H1 (cell line): ENCODE results near the gene IFNW1. TPM values are rescaled to one million over a fixed set of nuclear protein-coding genes. Genes with fewer than 3 reads are reported as not detected.

Experiments
- CTCF ChIA-PET: fragments of 300-600 bp; sonication (Branson Sonifier 250); formaldehyde crosslinking; loops from one replicate; lab custom pipeline; 2021; ENCODE audit not compliant: partially characterized antibody; lab: Charles Lee
- POLR2A ChIA-PET: fragments of 300-600 bp; sonication (Branson Sonifier 250); formaldehyde crosslinking; loops from one replicate; lab custom pipeline; 2021; ENCODE audit warnings: inconsistent platforms; ENCODE audit not compliant: partially characterized antibody; lab: Charles Lee
- DNase-seq, 2 experiments: peaks; one replicate each; pipeline versions ENCODE4 v3.0.0 to v3.0.0-alpha.2; 2010 to 2022; ENCODE audit warnings: low spot score in 2 of 2, low read depth in 1 of 2, mixed read lengths in 1 of 2
- FAIRE-seq: peaks from 2 replicates; lab custom pipeline; 2011; peaks lifted over from hg19 to GRCh38; lab: Jason Lieb, UNC
- H2AFZ ChIP-seq: 2 replicates; pipeline ENCODE4 v1.8.1; 2012; ENCODE audit warnings: low read length, inconsistent platforms
- H2AK5ac ChIP-seq: 2 replicates; pipeline ENCODE4 v1.6.1; 2013; ENCODE audit warnings: low read depth, low read length
- H2BK120ac ChIP-seq: replicated peaks from 2 replicates; pipeline ENCODE3; 2013; ENCODE audit warnings: low read depth, low read length, inconsistent platforms
- H2BK12ac ChIP-seq: 2 replicates; pipeline ENCODE4 v1.6.1; 2013; ENCODE audit warnings: low read depth, low read length
- H2BK15ac ChIP-seq: 2 replicates; pipeline ENCODE4 v1.6.1; 2013; ENCODE audit warnings: low read length
- H2BK20ac ChIP-seq: 2 replicates; pipeline ENCODE4 v1.6.1; 2013; ENCODE audit warnings: low read length
- H2BK5ac ChIP-seq: 2 replicates; pipeline ENCODE4 v1.6.1; 2013; ENCODE audit warnings: low read depth, low read length
- H3K14ac ChIP-seq: 2 replicates; pipeline ENCODE4 v1.6.1; 2013; ENCODE audit warnings: inconsistent platforms; ENCODE audit not compliant: insufficient read length
- H3K18ac ChIP-seq: 2 replicates; pipeline ENCODE4 v1.6.1; 2013; ENCODE audit warnings: low read length; ENCODE audit errors: extremely low read depth
- H3K23ac ChIP-seq: 2 replicates; pipeline ENCODE4 v1.6.1; 2013; ENCODE audit warnings: inconsistent platforms; ENCODE audit not compliant: insufficient read length
- H3K23me2 ChIP-seq: 2 replicates; pipeline ENCODE4 v1.6.1; 2013; ENCODE audit warnings: low read depth, low read length
- H3K27ac ChIP-seq: 2 replicates; pipeline ENCODE4 v1.6.1; 2011; ENCODE audit warnings: low read depth, low read length, inconsistent platforms
- H3K27me3 ChIP-seq, 4 experiments: replicated peaks in 1 of 4; 1 replicate in 1 of 4; 2 replicates in 3 of 4; pipeline versions ENCODE4 v1.6.1 to v1.8.1; 2011 to 2013; ENCODE audit warnings: low read length in 3 of 4, mild to moderate bottlenecking in 3 of 4, inconsistent platforms in 2 of 4, mixed read lengths in 2 of 4, moderate library complexity in 1 of 4; ENCODE audit not compliant: control insufficient read depth in 3 of 4, insufficient read depth in 3 of 4; ENCODE audit errors: extremely low read depth in 1 of 4
- H3K36me3 ChIP-seq, 4 experiments: 2 replicates each; pipeline versions ENCODE4 v1.6.1 to v1.8.1; 2011 to 2013; ENCODE audit warnings: mild to moderate bottlenecking in 4 of 4, low read length in 3 of 4, moderate library complexity in 2 of 4, control low read depth in 1 of 4, inconsistent platforms in 1 of 4; ENCODE audit not compliant: insufficient read depth in 4 of 4, control insufficient read depth in 2 of 4
- H3K4ac ChIP-seq: replicated peaks from 2 replicates; pipeline ENCODE3; 2013; ENCODE audit warnings: low read length, low read depth, mixed read lengths, inconsistent platforms; ENCODE audit not compliant: insufficient read length
- H3K4me1 ChIP-seq, 4 experiments: replicated peaks in 1 of 4; 1 replicate in 1 of 4; 2 replicates in 3 of 4; pipeline versions ENCODE4 v1.6.1 to v1.8.1; 2011 to 2013; ENCODE audit warnings: low read length in 3 of 4, inconsistent platforms in 2 of 4, mixed read lengths in 1 of 4; ENCODE audit not compliant: insufficient read depth in 4 of 4, control insufficient read depth in 3 of 4
- H3K4me2 ChIP-seq, 2 experiments: 2 replicates each; pipeline versions ENCODE4 v1.6.1 to v1.8.1; 2011 to 2013; ENCODE audit warnings: low read depth in 2 of 2, low read length in 2 of 2, control low read depth in 1 of 2, inconsistent platforms in 1 of 2, mild to moderate bottlenecking in 1 of 2; ENCODE audit not compliant: insufficient read depth in 1 of 2
- H3K4me3 ChIP-seq, 4 experiments: fragments of 200-600, 300-600 bp in 1 of 4; sonication (generic), shearing (Covaris generic), sonication (Bioruptor Twin) in 1 of 4; 2 replicates each; pipeline versions ENCODE4 v1.5.1 to v1.8.1; 2011 to 2016; ENCODE audit warnings: low read length in 4 of 4, low read depth in 3 of 4, control low read depth in 2 of 4, inconsistent platforms in 2 of 4, mild to moderate bottlenecking in 2 of 4, mixed read lengths in 1 of 4, moderate library complexity in 1 of 4; ENCODE audit not compliant: insufficient read depth in 2 of 4; ENCODE audit errors: extremely low read depth in 1 of 4
- H3K56ac ChIP-seq: replicated peaks from 2 replicates; pipeline ENCODE3; 2013; ENCODE audit warnings: low read depth, mild to moderate bottlenecking, mixed read lengths, low read length, inconsistent platforms; ENCODE audit not compliant: insufficient read length
- H3K79me1 ChIP-seq: 2 replicates; pipeline ENCODE4 v1.6.1; 2013; ENCODE audit warnings: low read depth, low read length, control low read depth
- H3K79me2 ChIP-seq, 2 experiments: 2 replicates each; pipeline versions ENCODE4 v1.6.1 to v1.8.1; 2012 to 2013; ENCODE audit warnings: low read length in 2 of 2, mild to moderate bottlenecking in 2 of 2, inconsistent platforms in 1 of 2; ENCODE audit not compliant: insufficient read depth in 2 of 2, control insufficient read depth in 1 of 2
- H3K9ac ChIP-seq, 4 experiments: replicated peaks in 1 of 4; 1 replicate in 1 of 4; 2 replicates in 3 of 4; pipeline versions ENCODE4 v1.6.1 to v1.8.1; 2011 to 2013; ENCODE audit warnings: low read depth in 3 of 4, low read length in 3 of 4, control low read depth in 2 of 4, mild to moderate bottlenecking in 2 of 4, moderate library complexity in 2 of 4, inconsistent platforms in 1 of 4; ENCODE audit errors: extremely low read depth in 1 of 4
- H3K9me3 ChIP-seq, 2 experiments: 2 replicates each; pipeline versions ENCODE4 v1.6.1 to v1.8.1; 2012 to 2013; ENCODE audit warnings: mild to moderate bottlenecking in 2 of 2, moderate library complexity in 2 of 2, control low read depth in 1 of 2, inconsistent platforms in 1 of 2, low read depth in 1 of 2, low read length in 1 of 2, mixed read lengths in 1 of 2; ENCODE audit not compliant: insufficient read depth in 2 of 2
- H4K20me1 ChIP-seq, 2 experiments: replicated peaks in 1 of 2; 2 replicates each; pipeline versions ENCODE3 to v1.8.1; 2011 to 2013; ENCODE audit warnings: inconsistent platforms in 2 of 2, low read length in 2 of 2, mild to moderate bottlenecking in 1 of 2; ENCODE audit not compliant: insufficient read depth in 2 of 2, control insufficient read depth in 1 of 2
- H4K5ac ChIP-seq: 2 replicates; pipeline ENCODE4 v1.6.1; 2013; ENCODE audit warnings: low read length, low read depth, mixed read lengths, inconsistent platforms; ENCODE audit not compliant: insufficient read length
- H4K8ac ChIP-seq: 2 replicates; pipeline ENCODE4 v1.8.0; 2013; ENCODE audit warnings: mild to moderate bottlenecking, moderate library complexity, low read length, inconsistent platforms; ENCODE audit not compliant: insufficient read depth; ENCODE audit errors: extremely low read depth
- H4K91ac ChIP-seq: replicated peaks from 2 replicates; pipeline ENCODE3; 2013; ENCODE audit warnings: low read length, mixed read lengths, inconsistent platforms; ENCODE audit not compliant: insufficient read length
- ATF3 ChIP-seq: IDR thresholded peaks from 2 replicates; pipeline ENCODE4 v1.6.1; 2011; ENCODE audit warnings: low read depth, mild to moderate bottlenecking, low read length; ENCODE audit not compliant: insufficient read depth
- CBX8 ChIP-seq: fragments of 300-800, 300-1000 bp; sonication (generic); IDR thresholded peaks from 2 replicates; pipeline ENCODE4 v1.7.1; 2016; ENCODE audit warnings: low read depth, low read length, borderline replicate concordance
- CHD1 ChIP-seq: IDR thresholded peaks from 2 replicates; pipeline ENCODE4 v1.6.1; 2012; ENCODE audit warnings: low read depth, low read length, improper control_type of control experiment
- GABPA ChIP-seq: IDR thresholded peaks from 2 replicates; pipeline ENCODE4 v1.6.1; 2011; ENCODE audit warnings: mild to moderate bottlenecking, low read length, moderate library complexity, borderline replicate concordance; ENCODE audit not compliant: insufficient read depth
- HDAC6 ChIP-seq: IDR thresholded peaks from one replicate; pipeline ENCODE4 v1.7.1; 2012; ENCODE audit warnings: low read depth, mild to moderate bottlenecking, inconsistent platforms, low read length, moderate library complexity
- JUND ChIP-seq: IDR thresholded peaks from 2 replicates; pipeline ENCODE4 v1.6.1; 2011; ENCODE audit warnings: mild to moderate bottlenecking, improper control_type of control experiment, low read length
- KDM5A ChIP-seq: fragments of 200-600 bp; IDR thresholded peaks from 2 replicates; pipeline ENCODE4 v1.7.1; 2012; ENCODE audit warnings: mild to moderate bottlenecking, low read length, inconsistent platforms, mixed read lengths
- PHF8 ChIP-seq: fragments of 200-600 bp; sonication (generic); conservative IDR thresholded peaks from 2 replicates; pipeline ENCODE4 v1.7.1; 2012; ENCODE audit warnings: low read depth, mild to moderate bottlenecking, inconsistent platforms, low read length, moderate library complexity
- POLR2AphosphoS5 ChIP-seq: IDR thresholded peaks from 2 replicates; pipeline ENCODE4 v1.6.1; 2011; ENCODE audit warnings: low read depth, low read length
- POU5F1 ChIP-seq: IDR thresholded peaks from 2 replicates; pipeline ENCODE4 v1.6.1; 2011; ENCODE audit warnings: low read depth, mild to moderate bottlenecking, low read length, moderate library complexity
- RFX5 ChIP-seq: IDR thresholded peaks from 2 replicates; pipeline ENCODE4 v1.6.1; 2011; ENCODE audit warnings: low read depth, low read length, improper control_type of control experiment, borderline replicate concordance
- SUZ12 ChIP-seq: fragments of 200-600 bp; sonication (generic); IDR thresholded peaks from 2 replicates; pipeline ENCODE4 v1.6.1; 2012; ENCODE audit warnings: mild to moderate bottlenecking, inconsistent platforms, low read length, moderate library complexity, mixed read lengths
- TBP ChIP-seq: IDR thresholded peaks from 2 replicates; pipeline ENCODE4 v1.6.1; 2011; ENCODE audit warnings: low read depth, low read length, improper control_type of control experiment
- TEAD4 ChIP-seq: IDR thresholded peaks from 2 replicates; pipeline ENCODE4 v1.6.1; 2012; ENCODE audit warnings: low read depth, low read length, inconsistent platforms, mixed read lengths
- WGBS, 2 experiments: shearing (Covaris generic) in 1 of 2; methylation state at CpG; one replicate each; pipeline versions ENCODE4 v1.1.6 to v1.1.7; 2013 to 2015; ENCODE audit warnings: low lambda C conversion rate in 2 of 2, mixed read lengths in 2 of 2, inconsistent platforms in 1 of 2, low coverage in 1 of 2, missing lambda C conversion rate in 1 of 2; ENCODE audit not compliant: insufficient replicate concordance in 2 of 2, insufficient coverage in 1 of 2, insufficient read length in 1 of 2; ENCODE audit errors: extremely low coverage in 1 of 2, missing lambda C conversion rate in 1 of 2; 5-methylcytosine and 5-hydroxymethylcytosine counted together
- polyA plus RNA-seq, 7 experiments: library from polyadenylated mRNA; depleted of rRNA in 3 of 7; stranded (reverse) in 5 of 7; unstranded in 2 of 7; fragments of >200 nt in 5 of 7; fragments of 200-250 nt in 2 of 7; gene quantifications; 1 replicate in 5 of 7; 2 replicates in 1 of 7; 4 replicates in 1 of 7; pipeline versions ENCODE4 v1.2.1 to v1.2.3, GENCODE V29; 2011 to 2013; ENCODE audit warnings: missing spikeins in 2 of 7, mixed read lengths in 2 of 7
- total RNA-seq: library from RNA; stranded (reverse); fragmentation: NEBNext Ultra II Directional; extraction: Animal tissue kit (Norgen Biotek cat#: 25700); gene quantifications from 2 replicates; pipeline ENCODE4 v1.2.1, GENCODE V29; 2021

IFNW1 gene
- total and polyA plus RNA-seq, 2 of the 8 experiments (the other 6 are each of a cell fraction or from before 2014, with no cell fraction given): not detected

- ChIA-PET POLR2A (no interaction called here), CTCF (interaction anchor here (1.5 kb wide), 1 partner anchor 10 kb away, joined by 13 read pairs; no protein-coding TSS in a partner anchor)
- no peaks in the 10 kb centered on the region for H3K79me1 ChIP-seq
- H3K27ac ChIP-seq: no peak overlapping the region
- no peak overlapping the region for H2AFZ ChIP-seq
- no peak overlapping the region for H3K18ac ChIP-seq
- 93% methylated on average over 2 of the region's 2 CpGs; no CpG with 5 or more reads in 1 of the 2 experiments for WGBS, 2 experiments
- H3K4me3 ChIP-seq: no peak overlapping the region
- no peak for FAIRE-seq
- no peak overlapping the region for H4K91ac ChIP-seq
- H3K23ac ChIP-seq: no peak overlapping the region
- no peak overlapping the region for H2BK20ac ChIP-seq
- H4K5ac ChIP-seq: no peak overlapping the region
- H3K27me3 ChIP-seq: no peaks in the 10 kb centered on the region; a peak in 1 of 7 replicates
- H3K36me3 ChIP-seq: no peaks in the 10 kb centered on the region; a peak in 1 of 8 replicates
- no peaks in the 10 kb centered on the region for H3K79me2 ChIP-seq
- H3K23me2 ChIP-seq: no peaks in the 10 kb centered on the region
- no peak overlapping the region for H3K14ac ChIP-seq
- H2AK5ac ChIP-seq: no peak overlapping the region
- no peaks in the 10 kb centered on the region for H4K20me1 ChIP-seq
- no peak for DNase-seq
- H3K56ac ChIP-seq: no peak overlapping the region
- H2BK5ac ChIP-seq: no peak overlapping the region
- no peak overlapping the region for H3K4ac ChIP-seq
- no peak overlapping the region for H3K9ac ChIP-seq
- H3K9me3 ChIP-seq: no peaks in the 10 kb centered on the region
- TF ChIP-seq JUND: no peak
- no peak for TF ChIP-seq TEAD4
- no peak for TF ChIP-seq ATF3
- TF ChIP-seq SUZ12: no peak
- no peak for TF ChIP-seq PHF8
- no peak for TF ChIP-seq POU5F1
- no peak for TF ChIP-seq RFX5
- TF ChIP-seq HDAC6: no peak
- TF ChIP-seq CHD1: no peak
- TF ChIP-seq TBP: no peak
- TF ChIP-seq KDM5A: no peak
- TF ChIP-seq CBX8: no peak
- no peak for TF ChIP-seq GABPA
- no peak for TF ChIP-seq POLR2AphosphoS5
- H2BK120ac ChIP-seq: no peak overlapping the region
- H2BK12ac ChIP-seq: no peak overlapping the region
- no peaks in the 10 kb centered on the region for H3K4me1 ChIP-seq
- no peak overlapping the region for H3K4me2 ChIP-seq
- no peak overlapping the region for H4K8ac ChIP-seq
- H2BK15ac ChIP-seq: no peak overlapping the region
Observed at GRCh38 chr9:21121079-21121478, 20.6 kb downstream of the IFNW1 start.
